ENCODE data around the gene BBOF1.

The BBOF1 gene

DNA sequence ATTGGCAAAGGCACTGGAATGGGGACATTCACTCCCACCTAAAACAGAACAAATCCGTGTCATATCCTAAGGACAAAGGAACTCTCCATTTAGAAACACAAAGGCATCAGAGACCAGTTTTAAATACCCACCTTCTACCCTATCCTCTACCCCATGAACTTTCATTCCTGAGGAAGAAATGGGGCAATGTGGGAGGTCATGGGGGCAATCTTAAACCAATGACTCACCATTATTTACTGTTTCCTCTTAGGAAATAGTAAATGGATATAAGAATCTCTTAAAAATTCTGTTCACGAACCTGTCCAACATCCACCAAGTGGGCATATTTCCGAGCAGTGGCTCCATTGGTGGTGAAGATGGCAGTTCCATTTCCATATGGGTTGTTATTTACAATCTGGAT is 45.7 kb downstream of the BBOF1 start:
- WGBS, 2 donors (ENCODE audit: extremely low coverage in 2 of 2, insufficient read length in 2 of 2, insufficient replicate concordance in 1 of 2) = no CpG with 5 or more reads among the region's 3 CpGs
- no peak overlapping the region for H3K18ac ChIP-seq (ENCODE audit: low read length)

DNA sequence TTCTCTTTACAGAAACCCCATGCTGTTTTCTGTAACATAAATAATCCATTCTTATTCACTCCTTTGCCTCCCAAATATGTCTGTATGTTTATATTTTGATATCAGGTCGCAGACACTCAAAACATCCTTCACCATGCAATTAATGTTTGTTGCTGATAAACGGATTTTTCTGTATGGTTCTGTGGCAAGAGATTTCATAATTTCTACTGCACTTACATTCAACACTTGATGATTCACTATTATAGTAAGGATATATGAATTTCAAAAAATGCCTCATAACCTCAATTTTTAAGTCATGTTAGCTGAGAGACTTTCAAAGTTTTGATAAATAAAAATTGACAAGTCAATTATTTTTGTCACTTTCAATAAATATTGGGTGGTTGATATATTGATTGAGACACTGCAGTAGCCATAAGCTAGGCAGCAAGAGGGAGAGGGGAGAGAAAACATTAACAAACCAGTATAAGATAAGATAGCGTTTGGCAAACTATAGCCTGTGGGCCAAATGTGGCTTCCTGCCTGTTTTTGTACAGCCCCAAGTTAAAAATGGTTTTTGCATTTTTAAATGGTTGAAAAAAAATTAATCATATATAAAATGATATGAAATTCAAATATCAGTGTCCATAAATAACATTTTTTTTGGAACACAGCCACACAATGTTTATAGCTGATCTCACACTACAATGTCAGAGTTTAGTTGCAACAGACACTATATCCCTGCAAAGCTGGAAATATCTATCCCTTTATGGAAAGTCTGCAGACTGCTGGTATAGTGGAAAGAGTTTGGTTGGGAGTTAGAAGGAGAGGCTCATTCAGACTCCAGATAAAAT is 46.8 kb downstream of the BBOF1 start:
- no peaks in the 10 kb centered on the region for H3K4me1 ChIP-seq (ENCODE audit: control insufficient read depth in 2 of 2, insufficient read depth in 1 of 2, low read depth in 1 of 2, low read length in 2 of 2)
- H2BK12ac ChIP-seq (ENCODE audit: low read length) = no peak overlapping the region
- H3K9me3 ChIP-seq (replicated peaks in 1 of 2; ENCODE audit: control insufficient read depth in 2 of 2, insufficient read depth in 1 of 2, low read depth in 1 of 2, low read length in 2 of 2) = no peaks in the 10 kb centered on the region
- no peak overlapping the region for H3K27ac ChIP-seq (replicated peaks; ENCODE audit: low read length)
- no peak overlapping the region for H3K18ac ChIP-seq (ENCODE audit: low read length)
- H3K14ac ChIP-seq (ENCODE audit: low read length) = no peak overlapping the region
- H3K9ac ChIP-seq (ENCODE audit: low read depth, low read length, poor library complexity) = no peak overlapping the region
- H2BK5ac ChIP-seq (ENCODE audit: low read length) = no peak overlapping the region
- no peaks in the 10 kb centered on the region for H3K27me3 ChIP-seq (ENCODE audit: control insufficient read depth in 3 of 3, insufficient read depth in 3 of 3, low read depth in 1 of 3, low read length in 3 of 3)
- no peak overlapping the region for H3K4me3 ChIP-seq (ENCODE audit: low read length in 2 of 2)
- no CpG with 5 or more reads among the region's 3 CpGs for WGBS, 2 donors (ENCODE audit: extremely low coverage in 2 of 2, insufficient read length in 2 of 2, insufficient replicate concordance in 1 of 2)
- H3K23ac ChIP-seq (ENCODE audit: low read depth, low read length, poor library complexity) = no peak overlapping the region
- peaks cover 19 to 82% of the 10 kb centered on the region in 2 donors for H3K36me3 ChIP-seq (replicated peaks in 1 of 2; ENCODE audit: control insufficient read depth in 2 of 2, insufficient read depth in 2 of 2, low read length in 2 of 2)
- H3K4ac ChIP-seq (ENCODE audit: low read length) = no peak overlapping the region
- H2AFZ ChIP-seq (ENCODE audit: low read length) = no peak overlapping the region
- H3K79me1 ChIP-seq (ENCODE audit: low read depth, low read length) = no peaks in the 10 kb centered on the region
- H2BK15ac ChIP-seq (ENCODE audit: low read length) = no peak overlapping the region
- no peak overlapping the region for H4K8ac ChIP-seq (ENCODE audit: low read depth, low read length)
- H3K4me2 ChIP-seq (ENCODE audit: insufficient read depth, low read length, poor library complexity, severe bottlenecking) = no peak overlapping the region
- H4K91ac ChIP-seq (ENCODE audit: low read depth, low read length, poor library complexity) = no peak overlapping the region
- H2AK5ac ChIP-seq (ENCODE audit: low read depth, low read length) = no peak overlapping the region
- DNase-seq (ENCODE audit: low spot score) = no peak
- no peak overlapping the region for H2BK120ac ChIP-seq (ENCODE audit: low read depth, low read length)

More for the DNA sequence above, 45.7 kb downstream of the BBOF1 start:
- Histone ChIP-seq H2BK5ac (ENCODE audit: low read length) (no peak overlapping the region), H2BK12ac (ENCODE audit: low read length) (no peak overlapping the region), H4K91ac (ENCODE audit: low read depth, low read length, poor library complexity) (no peak overlapping the region), H3K9me3 (replicated peaks in 1 of 2; ENCODE audit: control insufficient read depth in 2 of 2, insufficient read depth in 1 of 2, low read depth in 1 of 2, low read length in 2 of 2) (no peaks in the 10 kb centered on the region), H4K8ac (ENCODE audit: low read depth, low read length) (no peak overlapping the region), H2BK15ac (ENCODE audit: low read length) (no peak overlapping the region), H3K36me3 (replicated peaks in 1 of 2; ENCODE audit: control insufficient read depth in 2 of 2, insufficient read depth in 2 of 2, low read length in 2 of 2) (peaks cover 19 to 80% of the 10 kb centered on the region in 2 donors), H3K27ac (replicated peaks; ENCODE audit: low read length) (no peak overlapping the region), H3K4me2 (ENCODE audit: insufficient read depth, low read length, poor library complexity, severe bottlenecking) (no peak overlapping the region), H3K27me3 (ENCODE audit: control insufficient read depth in 3 of 3, insufficient read depth in 3 of 3, low read depth in 1 of 3, low read length in 3 of 3) (no peaks in the 10 kb centered on the region), H2BK120ac (ENCODE audit: low read depth, low read length) (no peak overlapping the region), H3K14ac (ENCODE audit: low read length) (no peak overlapping the region), H2AK5ac (ENCODE audit: low read depth, low read length) (no peak overlapping the region), H3K79me1 (ENCODE audit: low read depth, low read length) (no peaks in the 10 kb centered on the region), H3K4me1 (ENCODE audit: control insufficient read depth in 2 of 2, insufficient read depth in 1 of 2, low read depth in 1 of 2, low read length in 2 of 2) (no peaks in the 10 kb centered on the region), H3K9ac (ENCODE audit: low read depth, low read length, poor library complexity) (no peak overlapping the region), H3K4me3 (ENCODE audit: low read length in 2 of 2) (no peak overlapping the region), H3K23ac (ENCODE audit: low read depth, low read length, poor library complexity) (no peak overlapping the region), H2AFZ (ENCODE audit: low read length) (no peak overlapping the region), H3K4ac (ENCODE audit: low read length) (no peak overlapping the region)
- DNase-seq (ENCODE audit: low spot score) = no peak

GRCh38 chr14:74077401-74077800 is 58.3 kb downstream of the BBOF1 start:
- H3K4me1 ChIP-seq (ENCODE audit: control insufficient read depth in 2 of 2, insufficient read depth in 1 of 2, low read depth in 1 of 2, low read length in 2 of 2) = peaks cover 0 to 5% of the 10 kb centered on the region in 2 donors

GRCh38 chr14:74080820-74081460 is 61.8 kb downstream of the BBOF1 start:
- no peak overlapping the region for H3K4me2 ChIP-seq (ENCODE audit: insufficient read depth, low read length, poor library complexity, severe bottlenecking)
- H2BK120ac ChIP-seq (ENCODE audit: low read depth, low read length) = no peak overlapping the region
- no peaks in the 10 kb centered on the region for H3K9me3 ChIP-seq (replicated peaks in 1 of 2; ENCODE audit: control insufficient read depth in 2 of 2, insufficient read depth in 1 of 2, low read depth in 1 of 2, low read length in 2 of 2)
- H3K14ac ChIP-seq (ENCODE audit: low read length) = no peak overlapping the region
- H4K8ac ChIP-seq (ENCODE audit: low read depth, low read length) = no peak overlapping the region
- no peak for DNase-seq (ENCODE audit: low spot score)
- H2BK5ac ChIP-seq (ENCODE audit: low read length) = no peak overlapping the region
- H3K27ac ChIP-seq (replicated peaks; ENCODE audit: low read length) = no peak overlapping the region
- H3K36me3 ChIP-seq (replicated peaks in 1 of 2; ENCODE audit: control insufficient read depth in 2 of 2, insufficient read depth in 2 of 2, low read length in 2 of 2) = no peaks in the 10 kb centered on the region
- no peak overlapping the region for H2AK5ac ChIP-seq (ENCODE audit: low read depth, low read length)
- no peak overlapping the region for H3K4ac ChIP-seq (ENCODE audit: low read length)
- peaks cover 7 to 8% of the 10 kb centered on the region in 2 donors for H3K4me1 ChIP-seq (ENCODE audit: control insufficient read depth in 2 of 2, insufficient read depth in 1 of 2, low read depth in 1 of 2, low read length in 2 of 2)
- no CpG with 5 or more reads among the region's 4 CpGs for WGBS, 2 donors (ENCODE audit: extremely low coverage in 2 of 2, insufficient read length in 2 of 2, insufficient replicate concordance in 1 of 2)
- no peak overlapping the region for H3K4me3 ChIP-seq (ENCODE audit: low read length in 2 of 2)
- H3K27me3 ChIP-seq (ENCODE audit: control insufficient read depth in 3 of 3, insufficient read depth in 3 of 3, low read depth in 1 of 3, low read length in 3 of 3) = no peaks in the 10 kb centered on the region
- H3K9ac ChIP-seq (ENCODE audit: low read depth, low read length, poor library complexity) = no peak overlapping the region
- no peak overlapping the region for H2BK15ac ChIP-seq (ENCODE audit: low read length)
- H3K79me1 ChIP-seq (ENCODE audit: low read depth, low read length) = no peaks in the 10 kb centered on the region
- no peak overlapping the region for H4K91ac ChIP-seq (ENCODE audit: low read depth, low read length, poor library complexity)
- no peak overlapping the region for H3K23ac ChIP-seq (ENCODE audit: low read depth, low read length, poor library complexity)
- H2BK12ac ChIP-seq (ENCODE audit: low read length) = no peak overlapping the region
- no peak overlapping the region for H3K18ac ChIP-seq (ENCODE audit: low read length)
- H2AFZ ChIP-seq (ENCODE audit: low read length) = no peak overlapping the region

More at GRCh38 chr14:74077401-74077800, 58.3 kb downstream of the BBOF1 start:
- Histone ChIP-seq H2BK120ac (ENCODE audit: low read depth, low read length) (no peak overlapping the region), H3K14ac (ENCODE audit: low read length) (no peak overlapping the region), H3K36me3 (replicated peaks in 1 of 2; ENCODE audit: control insufficient read depth in 2 of 2, insufficient read depth in 2 of 2, low read length in 2 of 2) (peaks cover 0 to 9% of the 10 kb centered on the region in 2 donors), H4K91ac (ENCODE audit: low read depth, low read length, poor library complexity) (no peak overlapping the region), H3K4me3 (ENCODE audit: low read length in 2 of 2) (no peak overlapping the region), H3K27me3 (ENCODE audit: control insufficient read depth in 3 of 3, insufficient read depth in 3 of 3, low read depth in 1 of 3, low read length in 3 of 3) (no peaks in the 10 kb centered on the region), H2BK15ac (ENCODE audit: low read length) (no peak overlapping the region), H3K4me2 (ENCODE audit: insufficient read depth, low read length, poor library complexity, severe bottlenecking) (no peak overlapping the region), H3K23ac (ENCODE audit: low read depth, low read length, poor library complexity) (no peak overlapping the region), H3K4ac (ENCODE audit: low read length) (no peak overlapping the region), H3K9ac (ENCODE audit: low read depth, low read length, poor library complexity) (no peak overlapping the region), H3K27ac (replicated peaks; ENCODE audit: low read length) (peak overlapping the region; percentile 59), H2BK12ac (ENCODE audit: low read length) (no peak overlapping the region), H3K9me3 (replicated peaks in 1 of 2; ENCODE audit: control insufficient read depth in 2 of 2, insufficient read depth in 1 of 2, low read depth in 1 of 2, low read length in 2 of 2) (no peaks in the 10 kb centered on the region), H4K8ac (ENCODE audit: low read depth, low read length) (no peak overlapping the region), H3K79me1 (ENCODE audit: low read depth, low read length) (no peaks in the 10 kb centered on the region), H3K18ac (ENCODE audit: low read length) (no peak overlapping the region), H2AK5ac (ENCODE audit: low read depth, low read length) (no peak overlapping the region), H2AFZ (ENCODE audit: low read length) (no peak overlapping the region), H2BK5ac (ENCODE audit: low read length) (no peak overlapping the region)
- whole genome bisulfite sequencing, 2 donors (ENCODE audit: extremely low coverage in 2 of 2, insufficient read length in 2 of 2, insufficient replicate concordance in 1 of 2) = no CpG with 5 or more reads among the region's 1 CpG
- peak; percentile 52 for DNase-seq (ENCODE audit: low spot score)
